Measurements from ENCODE around the gene QRFP. TPM values are rescaled to one million over a fixed set of nuclear protein-coding genes. Genes with fewer than 3 reads are reported as not detected.

QRFP gene
- polyA plus RNA-seq, 2 of the 4 experiments (the other 2 are of a cell fraction) = not detected

- FAIRE-seq = no peak
- peak; percentile 85 for TF ChIP-seq ZFP36 (IDR thresholded peaks at IDR 0.05; ENCODE audit: borderline replicate concordance, partially characterized antibody)
- no peak for TF ChIP-seq RCOR1 (IDR thresholded peaks at IDR 0.05; ENCODE audit: low read depth, low read length)
- no peak for TF ChIP-seq NPAS2 (CRISPR knock-in tag; IDR thresholded peaks at IDR 0.05; ENCODE audit: borderline replicate concordance)
- TF ChIP-seq ZC3H11A (IDR thresholded peaks at IDR 0.05) = no peak
- no peak for TF ChIP-seq JUN (IDR thresholded peaks at IDR 0.05)
- TF ChIP-seq MYC (IDR thresholded peaks at IDR 0.05; ENCODE audit: borderline replicate concordance, low read length) = no peak
- Histone ChIP-seq H3K4me2 (no peak overlapping the region), H3K4me3 (no peak overlapping the region), H3K9me3 (no peaks in the 10 kb centered on the region), H3K27ac (no peak overlapping the region), H3K4me1 (no peaks in the 10 kb centered on the region)
- DNase-seq (ENCODE audit: low read depth in 1 of 2, low spot score in 1 of 2) = no peak
- ChIA-PET CTCF (interaction anchor here (0.7 to 3.1 kb wide), 11 partner anchors 9 to 128 kb away, joined by 3 to 22 read pairs (median 4); no protein-coding TSS in a partner anchor), POLR2A (no interaction called here)
- no peak for ATAC-seq
- WGBS (ENCODE audit: missing lambda C conversion rate) = 62% methylated on average over 9 of the region's 9 CpGs
Observed at GRCh38 chr9:130918101-130918825, 21.7 kb upstream of the QRFP start.

GRCh38 chr9:130917168-130917960 lies 20.8 kb upstream of the QRFP start:
- no peak overlapping the region for H3K4me3 ChIP-seq
- no peak overlapping the region for H3K27ac ChIP-seq
- no peaks in the 10 kb centered on the region for H3K4me1 ChIP-seq
- no peak for FAIRE-seq
- TF ChIP-seq KDM1A (IDR thresholded peaks at IDR 0.05; ENCODE audit: low read depth) (no peak), POLR2AphosphoS2 (conservative IDR thresholded peaks at IDR 0.05; ENCODE audit: low read length) (no peak), SREBF2 (IDR thresholded peaks at IDR 0.05) (no peak), RNF2 (IDR thresholded peaks at IDR 0.05; ENCODE audit: borderline replicate concordance, low read depth) (no peak), MAX (IDR thresholded peaks at IDR 0.05) (no peak), HES2 (IDR thresholded peaks at IDR 0.05) (no peak), JUNB (IDR thresholded peaks at IDR 0.05) (no peak), RFX5 (IDR thresholded peaks at IDR 0.05) (no peak), TP53 (CRISPR knock-in tag; IDR thresholded peaks at IDR 0.05) (no peak), MAFK (IDR thresholded peaks at IDR 0.05; ENCODE audit: partially characterized antibody) (no peak), PBX3 (IDR thresholded peaks at IDR 0.05) (no peak), NR3C1 (IDR thresholded peaks at IDR 0.05) (no peak), GATA3 (IDR thresholded peaks at IDR 0.05; ENCODE audit: borderline replicate concordance) (no peak), ZSCAN20 (CRISPR knock-in tag; IDR thresholded peaks at IDR 0.05) (no peak), CBX8 (IDR thresholded peaks at IDR 0.05) (no peak), MYC (IDR thresholded peaks at IDR 0.05; ENCODE audit: borderline replicate concordance, low read length) (no peak), HOXA7 (CRISPR knock-in tag; IDR thresholded peaks at IDR 0.05) (no peak), KDM5A (IDR thresholded peaks at IDR 0.05) (no peak), ATOH8 (CRISPR knock-in tag; IDR thresholded peaks at IDR 0.05; ENCODE audit: low read depth) (no peak), E2F6 (IDR thresholded peaks at IDR 0.05; ENCODE audit: borderline replicate concordance, low read depth) (no peak)
- H3K4me2 ChIP-seq = no peak overlapping the region
- CTCF ChIA-PET = interaction anchor here (0.6 to 3.1 kb wide), 10 partner anchors 10 to 430 kb away, joined by 3 to 22 read pairs (median 4); no protein-coding TSS in a partner anchor
- POLR2A ChIA-PET = no interaction called here
- H3K9me3 ChIP-seq = no peaks in the 10 kb centered on the region
- DNase-seq (ENCODE audit: low read depth in 1 of 2, low spot score in 1 of 2) = no peak
- no peak for ATAC-seq
- WGBS (ENCODE audit: missing lambda C conversion rate) = 82% methylated on average over 30 of the region's 34 CpGs

Measured in A549 (cell line).